ENCODE measurements around the gene HIPK1.
A peak's percentile ranks its signal among the peaks of the same experiment; 100 is the strongest.

HIPK1 gene

GRCh38 chr1:114021665-114022099, 92.6 kb downstream of the HIPK1 start:
- DNase-seq: no peak

GRCh38 chr1:114022877-114023276, 93.8 kb downstream of the HIPK1 start:
- no peak for DNase-seq

- no peak for DNase-seq
These were observed 94.3 kb downstream of the HIPK1 start for GRCh38 chr1:114023377-114023776.

GRCh38 chr1:114024049-114024448, 94.9 kb downstream of the HIPK1 start:
- no peak for DNase-seq

- peak; percentile 18 for DNase-seq
These were observed 96.7 kb downstream of the HIPK1 start for GRCh38 chr1:114025609-114026401.

- DNase-seq: no peak
These were observed 97.7 kb downstream of the HIPK1 start for GRCh38 chr1:114026797-114027196.

All from HCEC 1CT (cell line).